Putamen (tissue), 1 donor: ENCODE data around the gene KCNT2.

Experiments used
- DNase-seq: peaks from one replicate; pipeline ENCODE4 v3.0.0-alpha.2; 2016; ENCODE audit warnings: low spot score

Gene KCNT2

GRCh38 chr1:196193896-196194559 is 414.2 kb downstream of the KCNT2 start:
- DNase-seq = no peak

GRCh38 chr1:196183941-196184340 is 424.3 kb downstream of the KCNT2 start:
- no peak for DNase-seq

GRCh38 chr1:196181594-196181878 is 426.7 kb downstream of the KCNT2 start:
- no peak for DNase-seq

- no peak for DNase-seq
Observed at GRCh38 chr1:196180847-196181593, 427.2 kb downstream of the KCNT2 start.

- DNase-seq = no peak
Observed at GRCh38 chr1:196178083-196178635, 430.1 kb downstream of the KCNT2 start.
